Cardiac fibroblast (primary cell): ENCODE measurements around the gene HOXB1.
"Not testable (repeated sequence)": the region's sequence is repeated elsewhere in the genome, so short reads cannot be mapped to it uniquely, and the experiment has no call there.

ENCODE experiments used
- DNase-seq, 2 donors: peaks; one replicate each; pipeline versions ENCODE4 v3.0.0 to v3.0.0-alpha.2; 2010; ENCODE audit warnings: low read depth in 2 of 2
- H3K4me3 ChIP-seq, 2 donors: replicated peaks in 1 of 2; 1 replicate in 1 of 2; 2 replicates in 1 of 2; pipeline ENCODE4 v1.5.1; 2011; ENCODE audit warnings: low read depth in 2 of 2, low read length in 2 of 2, mild to moderate bottlenecking in 2 of 2, moderate library complexity in 1 of 2
- CTCF ChIP-seq: IDR thresholded peaks from one replicate; pipeline ENCODE4 v1.5.1; 2011; ENCODE audit warnings: low read depth, mild to moderate bottlenecking, low read length, inconsistent platforms

HOXB1 gene

GRCh38 chr17:48514477-48514876 lies 16.3 kb downstream of the HOXB1 start:
- no peak for DNase-seq
- no peak for TF ChIP-seq CTCF
- H3K4me3 ChIP-seq = no peak overlapping the region

GRCh38 chr17:48513666-48514455 lies 16.9 kb downstream of the HOXB1 start:
- TF ChIP-seq CTCF = no peak
- no peak overlapping the region for H3K4me3 ChIP-seq
- no peak for DNase-seq

GRCh38 chr17:48513097-48513496 lies 17.7 kb downstream of the HOXB1 start:
- DNase-seq = peak in 1 of 2 donors; percentile 26
- H3K4me3 ChIP-seq = no peak overlapping the region
- TF ChIP-seq CTCF = no peak

GRCh38 chr17:48510761-48511604 lies 19.8 kb downstream of the HOXB1 start:
- peak; percentile 59 to 95 for DNase-seq
- TF ChIP-seq CTCF = no peak
- H3K4me3 ChIP-seq = no peak overlapping the region

- no peak for DNase-seq
- no peak for TF ChIP-seq CTCF
- H3K4me3 ChIP-seq = no peak overlapping the region
Observed at GRCh38 chr17:48510381-48510760, 20.4 kb downstream of the HOXB1 start.

- not testable (repeated sequence) for H3K4me3 ChIP-seq, DNase-seq
Observed at GRCh38 chr17:48509708-48510107, 21.1 kb downstream of the HOXB1 start.

- TF ChIP-seq CTCF = no peak
- no peak for DNase-seq
- H3K4me3 ChIP-seq = no peak overlapping the region
Observed at GRCh38 chr17:48506246-48506645, 24.6 kb downstream of the HOXB1 start.
